ENCODE measurements around the gene ZNF552.
"Not testable (repeated sequence)": the region's sequence is repeated elsewhere in the genome, so short reads cannot be mapped to it uniquely, and the experiment has no call there.

Gene ZNF552

DNA sequence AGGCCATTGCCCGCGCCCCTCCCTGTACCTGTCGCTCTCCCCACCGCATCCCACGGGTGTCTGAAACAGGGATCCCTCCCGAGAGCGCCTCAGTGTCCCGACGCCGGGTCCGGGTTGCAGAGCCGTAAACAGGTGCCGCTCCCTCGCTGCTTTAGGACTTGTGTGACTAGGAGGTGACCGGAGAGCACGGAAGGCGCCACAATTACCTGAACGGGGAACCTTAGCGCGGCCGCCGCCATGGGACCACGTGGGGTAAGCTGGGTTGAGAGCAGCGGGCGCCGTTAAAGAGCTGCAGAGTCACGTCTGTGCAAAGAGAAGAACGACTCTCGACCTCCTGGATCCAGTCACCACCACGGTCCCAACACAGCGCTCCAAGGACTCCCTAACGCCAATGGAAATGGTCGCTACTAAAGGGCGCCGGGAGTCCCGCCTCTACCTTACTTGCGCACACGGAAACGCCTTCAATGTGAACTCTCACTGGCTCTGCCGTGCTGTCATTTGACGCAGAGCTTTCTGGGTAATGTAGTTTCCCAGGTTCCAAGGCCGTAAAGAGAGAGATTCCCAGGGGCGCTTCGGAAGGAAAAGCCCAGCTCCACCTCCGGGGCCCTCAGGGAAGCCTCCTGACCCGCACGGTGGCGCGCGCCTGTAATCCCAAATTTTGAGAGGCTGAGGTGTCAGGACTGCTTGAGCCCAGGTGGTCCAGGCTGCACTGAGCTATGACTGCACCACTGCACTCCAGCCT is at the start of gene ZNF552:
TSS of gene ZNF552 (minus strand) at position 409 of the 742 bp plus-strand sequence. CDS start at position 239, 170 bp downstream.
- DNase-seq (ENCODE audit: low read depth in 3 of 3), result peak; percentile 60 to 70 (median 67)

DNA sequence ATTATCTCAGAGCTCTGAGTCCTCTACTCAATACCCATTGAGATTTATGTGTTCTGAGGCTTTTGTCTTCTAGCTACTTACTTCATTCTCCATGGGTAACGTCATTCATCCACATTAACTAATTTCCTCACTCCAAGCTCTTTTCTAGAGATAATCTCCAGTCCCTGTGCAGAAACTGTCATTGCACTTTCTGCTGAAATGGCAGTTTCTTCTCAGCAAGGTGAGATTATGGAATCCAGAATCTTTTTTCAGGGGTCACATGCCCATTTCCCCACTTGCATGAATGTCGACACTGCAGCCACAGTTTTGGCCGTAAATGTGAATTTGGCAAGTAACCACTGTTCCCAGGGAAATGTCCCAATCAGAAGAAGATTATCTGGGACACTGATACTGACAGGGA is 47.6 kb upstream of the ZNF552 start:
- not testable (repeated sequence) for DNase-seq (ENCODE audit: low read depth in 3 of 3)

DNA sequence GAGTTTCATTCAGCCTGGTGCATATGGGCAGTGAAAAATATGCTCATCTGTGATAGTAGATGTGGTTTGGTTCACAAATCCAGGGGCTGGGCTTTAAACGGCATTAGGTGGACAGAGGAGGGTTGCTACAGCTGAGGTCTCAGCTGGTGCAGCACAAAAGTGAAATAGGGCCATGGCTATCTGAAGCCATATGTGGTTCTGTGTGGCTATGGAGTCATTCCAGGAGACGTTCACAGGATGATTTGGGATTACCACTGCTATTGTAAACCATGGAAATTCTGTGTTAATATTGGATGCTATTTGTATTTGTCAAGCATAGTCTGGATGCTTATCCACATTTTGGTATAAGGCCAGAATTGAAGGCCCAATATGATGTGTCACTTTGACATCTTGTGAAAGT is 39.4 kb upstream of the ZNF552 start:
- not testable (repeated sequence) for DNase-seq (ENCODE audit: low read depth in 3 of 3)

DNA sequence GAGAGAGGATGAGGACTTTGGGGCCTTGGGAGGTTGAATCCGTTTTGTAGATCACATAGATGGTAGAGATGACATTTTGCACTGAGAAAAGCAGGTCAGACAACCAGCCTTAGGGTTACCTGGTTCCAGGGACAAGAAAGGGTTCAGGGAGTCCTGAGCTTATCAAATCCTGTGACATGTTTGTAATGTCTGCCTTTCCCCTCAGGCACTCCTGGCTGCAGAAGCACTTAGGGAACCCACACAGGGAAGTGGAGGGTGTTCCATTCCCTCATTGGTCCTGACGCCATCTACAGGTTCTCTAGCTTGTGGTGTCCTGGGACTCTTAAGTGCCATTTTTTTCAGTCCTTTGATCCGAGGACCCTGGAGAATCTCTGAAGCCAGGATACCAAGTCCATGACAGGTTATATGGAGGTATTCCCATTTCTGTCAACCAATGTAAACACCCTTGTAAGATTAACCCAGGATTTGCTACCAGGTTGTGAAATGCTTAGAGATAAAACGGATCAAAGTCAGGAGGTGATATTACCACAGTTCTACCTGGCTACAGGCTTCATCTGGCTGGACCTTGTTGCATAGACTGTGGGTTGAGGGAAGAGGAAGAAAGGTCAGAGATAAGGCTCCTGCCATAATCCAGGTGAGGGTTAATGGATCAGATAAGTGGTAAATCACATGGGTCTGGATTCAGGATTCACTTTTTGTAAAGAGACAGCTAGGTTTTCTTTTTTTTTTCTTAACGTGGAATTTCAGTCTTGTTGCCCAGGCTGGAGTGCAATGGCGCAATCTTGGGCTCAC is 37.3 kb upstream of the ZNF552 start:
- not testable (repeated sequence) for DNase-seq (ENCODE audit: low read depth in 3 of 3)

DNA sequence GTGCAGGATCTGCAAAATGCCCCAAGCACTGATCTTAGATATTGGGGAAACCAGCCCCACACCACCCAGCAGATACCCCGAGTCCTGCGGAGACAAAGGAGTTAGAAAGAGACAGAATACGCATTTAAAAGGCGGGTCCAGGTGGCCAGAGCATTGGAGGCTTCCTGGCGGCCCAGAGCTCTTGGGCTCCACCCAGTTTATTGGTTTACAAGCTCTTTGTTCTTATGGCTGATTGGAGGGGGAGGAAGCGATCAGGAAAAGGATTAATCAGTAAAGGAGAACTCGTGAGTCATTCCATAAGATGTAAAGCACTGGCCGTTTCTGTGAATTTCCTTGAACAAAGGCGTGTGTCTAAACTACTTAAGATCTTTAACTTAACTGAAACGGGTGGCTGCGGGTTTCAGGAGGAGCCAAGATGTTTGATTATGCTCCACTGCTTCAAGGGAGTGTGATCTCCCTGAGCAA is 35.9 kb upstream of the ZNF552 start:
- DNase-seq (ENCODE audit: low read depth in 3 of 3), result peak in 1 of 3 experiments; percentile 14

DNA sequence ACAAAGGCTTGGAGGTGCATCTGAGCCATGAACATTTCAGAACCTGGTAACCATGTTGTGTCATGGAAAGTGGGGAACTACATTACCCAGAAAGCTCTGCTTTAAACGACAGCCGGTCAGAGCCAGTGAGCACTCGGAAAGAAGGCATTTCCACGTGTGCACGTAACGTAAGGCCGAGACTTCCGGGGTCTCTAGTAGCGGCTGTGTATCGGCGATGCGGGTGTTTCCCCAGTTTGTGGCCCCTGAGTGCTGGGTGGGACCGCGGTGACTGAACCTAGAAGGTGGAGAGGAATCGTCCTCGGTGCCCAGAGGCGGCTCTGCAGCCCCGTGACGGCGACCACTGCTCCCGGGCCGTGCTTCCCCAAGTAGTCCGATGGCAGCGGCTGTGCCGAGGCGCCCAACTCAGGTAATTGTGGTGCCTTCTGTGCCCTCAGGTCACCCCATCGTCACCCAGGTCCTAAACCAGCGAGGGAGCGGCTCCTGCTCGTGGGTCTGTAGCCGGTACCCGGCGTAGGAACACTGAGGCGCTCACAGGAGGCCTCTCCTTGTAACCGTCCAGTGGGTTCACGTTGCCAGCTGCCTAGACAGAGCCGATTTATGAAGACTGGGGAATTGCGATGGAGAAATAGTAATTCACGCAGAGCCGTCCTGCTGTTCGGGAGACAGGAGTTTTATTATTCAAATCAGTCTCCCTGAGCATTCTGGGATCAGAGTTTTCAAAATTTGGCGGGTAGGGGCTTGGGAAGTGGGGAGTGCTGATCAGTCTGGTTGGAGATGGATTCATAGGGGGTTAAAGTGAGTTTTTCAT is 35.2 kb upstream of the ZNF552 start, which contains the start of gene ZNF587:
TSS of gene ZNF587 (plus strand) at position 194 of the 808 bp plus-strand sequence. CDS start at position 374, 180 bp downstream.
- DNase-seq (ENCODE audit: low read depth in 3 of 3), result peak; percentile 54 to 69 (median 57)

DNA sequence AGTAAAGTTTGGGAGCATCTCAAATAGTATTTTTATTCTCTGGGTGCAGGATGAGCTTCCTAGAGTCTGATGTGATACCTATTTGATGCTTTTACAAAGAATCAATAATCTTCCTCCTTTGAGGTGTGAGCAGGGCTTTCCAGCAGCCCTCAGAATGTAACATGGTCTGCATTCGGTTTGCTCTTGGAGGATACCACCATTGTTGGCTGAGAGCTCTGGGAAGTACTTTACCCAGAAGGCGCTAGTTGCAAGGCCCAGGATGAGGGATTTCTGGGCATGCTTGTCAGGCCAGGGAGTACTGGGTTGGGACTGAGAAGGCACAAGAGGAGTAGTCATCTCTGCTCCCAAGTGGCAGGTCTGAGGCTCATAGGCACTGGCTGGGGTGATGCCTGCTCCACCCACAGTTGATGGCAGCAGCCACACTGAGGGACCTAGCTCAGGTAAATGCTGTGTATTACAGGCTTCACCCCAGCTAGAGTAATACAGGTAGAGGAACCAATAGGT is 34.5 kb upstream of the ZNF552 start:
- DNase-seq (ENCODE audit: low read depth in 3 of 3), result not testable (repeated sequence)

DNA sequence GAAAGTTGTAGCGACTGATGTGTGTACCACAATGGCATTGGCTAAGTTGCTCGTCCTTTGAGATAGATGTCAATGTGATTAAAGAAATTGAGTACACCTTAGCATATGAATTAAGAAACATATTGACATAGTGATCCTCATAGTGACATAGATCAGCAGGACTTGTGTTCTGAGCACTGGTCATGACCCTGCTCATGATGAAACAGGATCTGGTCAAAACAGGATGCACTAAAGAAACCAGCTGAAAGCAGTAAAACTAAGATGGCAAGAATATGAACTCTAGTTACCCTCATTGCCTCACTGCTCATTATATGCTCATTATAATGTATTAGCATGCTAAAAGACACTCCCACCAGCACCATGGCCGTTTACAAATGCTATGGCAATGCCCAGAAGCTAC is 32.5 kb upstream of the ZNF552 start:
- DNase-seq (ENCODE audit: low read depth in 3 of 3), result not testable (repeated sequence)

DNA sequence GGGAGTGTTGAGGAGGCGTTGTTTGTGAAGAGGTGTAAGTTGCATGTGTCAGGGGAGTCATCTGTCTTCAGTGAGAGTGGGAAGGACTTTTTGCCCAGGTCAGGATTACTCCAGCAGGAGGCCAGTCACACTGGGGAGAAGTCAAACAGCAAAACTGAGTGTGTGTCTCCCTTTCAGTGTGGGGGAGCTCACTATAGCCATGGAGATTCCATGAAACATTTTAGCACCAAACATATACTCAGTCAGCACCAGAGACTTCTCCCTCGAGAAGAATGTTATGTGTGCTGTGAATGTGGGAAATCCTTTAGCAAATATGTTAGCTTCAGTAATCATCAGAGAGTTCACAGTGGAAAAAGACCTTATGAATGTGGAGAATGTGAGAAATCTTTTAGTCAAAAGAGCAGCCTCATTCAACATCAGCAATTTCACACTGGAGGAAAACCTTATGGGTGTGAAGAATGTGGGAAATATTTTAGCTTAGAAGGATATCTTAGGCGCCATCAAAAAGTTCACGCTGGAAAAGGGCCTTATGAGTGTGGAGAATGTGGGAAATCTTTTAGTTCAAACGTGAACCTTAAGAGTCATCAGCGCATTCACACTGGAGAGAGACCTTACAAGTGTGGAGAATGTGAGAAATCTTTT is 26.5 kb upstream of the ZNF552 start:
- no peak for DNase-seq (ENCODE audit: low read depth in 3 of 3)

DNA sequence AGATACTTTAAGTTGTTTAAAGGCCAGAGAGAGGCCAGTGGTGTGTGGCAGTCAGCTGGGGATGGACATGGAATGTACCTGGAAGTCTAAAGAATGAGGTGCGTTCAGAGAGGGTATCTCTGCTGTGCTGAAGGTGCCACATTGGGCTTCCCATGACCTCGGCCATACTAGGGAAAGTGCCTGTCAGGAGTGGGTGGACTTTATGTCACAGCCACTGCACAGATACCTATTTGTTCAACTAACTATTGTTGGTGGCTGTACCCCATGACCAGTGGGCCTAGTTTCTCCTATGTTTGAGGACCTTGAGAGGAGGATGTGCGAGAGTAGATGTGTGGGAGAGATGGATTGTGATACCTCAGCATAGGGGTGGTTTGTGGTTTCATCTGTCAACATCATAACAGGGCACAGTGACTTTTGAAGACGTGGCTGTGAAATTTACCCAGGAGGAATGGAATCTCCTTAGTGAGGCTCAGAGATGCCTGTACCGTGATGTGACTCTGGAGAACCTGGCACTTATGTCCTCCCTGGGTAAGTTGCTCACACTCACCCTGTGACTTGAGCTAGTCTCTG is 24.0 kb upstream of the ZNF552 start:
- not testable (repeated sequence) for DNase-seq (ENCODE audit: low read depth in 3 of 3)

DNA sequence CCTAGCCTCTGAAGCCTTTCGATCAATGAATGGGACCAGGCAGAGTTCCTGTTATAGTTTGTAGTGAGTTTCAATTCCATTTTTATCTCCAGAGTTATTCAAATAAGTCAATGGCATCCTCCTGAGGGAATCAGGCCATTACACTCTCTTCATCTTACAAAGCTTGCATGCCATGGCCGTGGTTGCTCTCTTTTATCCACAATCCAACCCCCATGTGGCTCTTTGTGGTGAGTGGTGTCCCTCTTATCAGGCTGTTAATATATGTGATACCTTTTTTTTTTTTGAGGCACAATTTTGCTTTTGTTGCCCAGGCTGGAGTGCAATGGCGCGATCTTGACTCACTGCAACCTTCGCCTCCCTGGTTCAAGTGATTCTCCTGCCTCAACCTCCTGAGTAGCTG is 22.3 kb upstream of the ZNF552 start:
- DNase-seq (ENCODE audit: low read depth in 3 of 3), result not testable (repeated sequence)

DNA sequence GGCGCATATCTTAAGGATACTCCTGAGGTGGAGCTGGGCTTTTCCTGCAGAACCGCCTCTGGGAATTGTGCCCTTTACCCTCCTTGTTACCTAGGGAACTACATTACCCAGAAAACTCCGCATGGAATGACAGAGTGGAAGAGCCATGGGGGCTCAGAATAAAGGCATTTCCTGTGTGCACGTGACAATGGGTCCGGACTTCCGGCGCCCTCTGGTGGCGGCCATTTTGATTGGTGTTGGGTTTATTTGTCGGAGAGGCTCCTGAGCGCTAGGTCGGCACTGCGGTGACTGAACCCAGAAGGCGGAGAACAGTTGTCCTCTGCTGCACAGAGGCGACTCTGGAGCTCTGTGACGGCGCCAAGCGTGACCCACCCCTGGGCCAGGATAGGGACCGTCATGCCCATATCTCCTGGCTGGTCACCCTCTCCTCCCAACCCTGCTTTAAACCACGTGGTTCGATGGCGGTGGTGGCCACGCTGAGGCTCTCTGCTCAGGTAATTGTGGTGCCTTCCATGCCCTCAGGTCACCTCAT is 15.4 kb upstream of the ZNF552 start, which contains the start of gene ZNF587B:
TSS of gene ZNF587B (plus strand) at position 229 of the 532 bp plus-strand sequence. CDS start at position 459, 230 bp downstream.
- DNase-seq (ENCODE audit: low read depth in 3 of 3), result peak in 1 of 3 experiments; percentile 28

DNA sequence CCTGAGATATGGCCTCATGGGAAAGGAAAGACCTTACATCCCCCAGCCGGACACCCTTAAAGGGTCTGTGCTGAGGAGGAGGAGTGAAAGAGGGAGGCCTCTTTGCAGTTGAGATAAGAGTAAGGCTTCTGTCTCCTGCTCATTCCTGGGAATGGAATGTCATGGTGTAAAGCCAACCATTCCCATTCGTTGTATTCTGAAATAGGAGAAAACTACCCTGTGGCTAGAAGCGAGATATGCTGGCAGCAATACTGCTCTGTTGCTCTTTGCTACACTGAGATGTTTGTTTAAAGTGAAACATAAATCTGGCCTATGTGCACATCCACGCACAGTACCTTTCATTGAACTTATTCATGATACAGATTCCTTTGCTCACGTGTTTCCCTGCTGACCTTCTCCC is 14.6 kb upstream of the ZNF552 start:
- DNase-seq (ENCODE audit: low read depth in 3 of 3), result no peak

DNA sequence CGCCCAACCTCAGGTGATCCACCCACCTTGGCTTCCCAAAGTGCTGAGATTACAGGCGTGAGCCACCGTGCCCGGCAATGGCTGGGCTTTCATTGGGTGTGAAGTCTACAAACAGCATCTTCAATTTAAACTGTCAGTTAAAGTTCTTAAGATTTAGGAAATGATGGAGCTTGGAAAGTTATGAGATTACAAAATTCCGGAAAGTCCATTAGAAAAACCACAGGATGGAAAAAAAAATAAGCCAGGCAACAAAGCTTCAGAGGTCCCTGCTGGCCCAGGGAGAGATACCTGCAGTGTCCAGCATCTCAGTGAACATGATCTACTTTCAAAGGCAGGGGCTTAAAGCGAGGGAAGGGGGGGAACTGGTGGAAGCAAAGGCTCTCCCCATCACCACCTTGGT is 10.8 kb upstream of the ZNF552 start:
- DNase-seq (ENCODE audit: low read depth in 3 of 3), result no peak

DNA sequence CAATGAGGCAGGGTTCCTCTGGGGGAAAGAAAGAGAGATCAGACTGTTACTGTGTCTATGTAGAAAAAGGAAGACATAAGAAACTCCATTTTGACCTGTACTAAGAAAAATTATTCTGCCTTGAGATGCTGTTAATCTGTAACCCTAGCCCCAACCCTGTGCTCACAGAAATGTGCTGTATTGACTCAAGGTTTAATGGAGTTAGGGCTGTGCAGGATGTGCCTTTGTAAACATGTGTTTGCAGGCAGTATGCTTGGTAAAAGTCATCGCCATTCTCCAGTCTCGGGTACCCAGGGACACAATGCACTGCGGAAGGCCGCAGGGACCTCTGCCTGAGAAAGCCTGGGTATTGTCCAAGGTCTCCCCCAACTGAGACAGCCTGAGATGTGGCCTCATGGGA is 8.9 kb upstream of the ZNF552 start:
- DNase-seq (ENCODE audit: low read depth in 3 of 3), result not testable (repeated sequence)

DNA sequence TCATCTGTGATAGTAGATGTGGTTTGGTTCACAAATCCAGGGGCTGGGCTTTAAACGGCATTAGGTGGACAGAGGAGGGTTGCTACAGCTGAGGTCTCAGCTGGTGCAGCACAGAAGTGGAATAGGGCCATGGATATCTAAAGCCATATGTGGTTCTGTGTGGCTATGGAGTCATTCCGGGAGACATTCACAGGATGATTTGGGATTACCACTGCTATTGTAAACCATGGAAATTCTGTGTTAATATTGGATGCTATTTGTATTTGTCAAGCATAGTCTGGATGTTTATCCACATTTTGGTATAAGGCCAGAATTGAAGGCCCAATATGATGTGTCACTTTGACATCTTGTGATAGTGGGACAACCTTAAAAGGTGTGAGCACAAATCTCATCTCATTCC is 8.4 kb upstream of the ZNF552 start:
- not testable (repeated sequence) for DNase-seq (ENCODE audit: low read depth in 3 of 3)

DNA sequence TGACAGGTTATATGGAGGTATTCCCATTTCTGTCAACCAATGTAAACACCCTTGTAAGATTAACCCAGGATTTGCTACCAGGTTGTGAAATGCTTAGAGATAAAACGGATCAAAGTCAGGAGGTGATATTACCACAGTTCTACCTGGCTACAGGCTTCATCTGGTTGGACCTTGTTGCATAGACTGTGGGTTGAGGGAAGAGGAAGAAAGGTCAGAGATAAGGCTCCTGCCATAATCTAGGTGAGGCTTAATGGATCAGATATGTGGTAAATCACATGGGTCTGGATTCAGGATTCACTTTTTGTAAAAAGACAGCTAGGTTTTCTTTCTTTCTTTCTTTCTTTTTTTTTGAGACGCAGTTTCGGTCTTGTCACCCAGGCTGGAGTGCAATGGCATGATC is 6.8 kb upstream of the ZNF552 start:
- DNase-seq (ENCODE audit: low read depth in 3 of 3), result not testable (repeated sequence)

DNA sequence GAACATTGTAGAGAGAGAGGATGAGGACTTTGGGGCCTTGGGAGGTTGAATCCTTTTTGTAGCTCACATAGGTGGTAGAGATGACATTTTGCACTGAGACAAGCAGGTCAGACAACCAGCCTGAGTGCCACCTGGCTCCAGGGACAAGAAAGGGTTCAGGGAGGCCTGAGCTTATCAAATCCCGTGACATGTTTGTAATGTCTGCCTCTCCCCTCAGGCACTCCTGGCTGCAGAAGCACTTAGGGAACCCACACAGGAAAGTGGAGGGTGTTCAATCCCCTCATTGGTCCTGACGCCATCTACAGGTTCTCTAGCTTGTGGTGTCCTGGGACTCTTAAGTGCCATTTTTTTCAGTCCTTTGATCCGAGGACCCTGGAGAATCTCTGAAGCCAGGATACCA is 6.4 kb upstream of the ZNF552 start:
- not testable (repeated sequence) for DNase-seq (ENCODE audit: low read depth in 3 of 3)

DNA sequence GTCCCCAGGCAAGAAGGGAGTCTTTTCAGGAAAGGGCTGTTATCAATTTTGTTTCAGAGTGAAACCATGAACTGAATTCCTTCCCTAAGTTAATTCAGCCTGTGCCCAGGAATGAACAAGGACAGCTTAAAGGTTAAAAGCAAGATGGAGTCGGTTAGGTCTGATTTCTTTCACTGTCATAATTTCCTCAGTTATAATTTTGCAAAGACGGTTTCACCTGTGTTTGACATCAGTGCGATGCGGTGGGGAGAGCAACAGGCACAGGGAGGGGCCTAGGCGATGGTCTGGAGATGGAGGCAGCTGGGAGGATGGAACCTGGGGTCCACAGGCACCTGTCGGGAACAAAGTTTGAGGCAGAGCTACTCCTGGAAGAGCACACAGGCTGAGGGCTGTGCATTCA is 5.9 kb upstream of the ZNF552 start:
- DNase-seq (ENCODE audit: low read depth in 3 of 3), result no peak

DNA sequence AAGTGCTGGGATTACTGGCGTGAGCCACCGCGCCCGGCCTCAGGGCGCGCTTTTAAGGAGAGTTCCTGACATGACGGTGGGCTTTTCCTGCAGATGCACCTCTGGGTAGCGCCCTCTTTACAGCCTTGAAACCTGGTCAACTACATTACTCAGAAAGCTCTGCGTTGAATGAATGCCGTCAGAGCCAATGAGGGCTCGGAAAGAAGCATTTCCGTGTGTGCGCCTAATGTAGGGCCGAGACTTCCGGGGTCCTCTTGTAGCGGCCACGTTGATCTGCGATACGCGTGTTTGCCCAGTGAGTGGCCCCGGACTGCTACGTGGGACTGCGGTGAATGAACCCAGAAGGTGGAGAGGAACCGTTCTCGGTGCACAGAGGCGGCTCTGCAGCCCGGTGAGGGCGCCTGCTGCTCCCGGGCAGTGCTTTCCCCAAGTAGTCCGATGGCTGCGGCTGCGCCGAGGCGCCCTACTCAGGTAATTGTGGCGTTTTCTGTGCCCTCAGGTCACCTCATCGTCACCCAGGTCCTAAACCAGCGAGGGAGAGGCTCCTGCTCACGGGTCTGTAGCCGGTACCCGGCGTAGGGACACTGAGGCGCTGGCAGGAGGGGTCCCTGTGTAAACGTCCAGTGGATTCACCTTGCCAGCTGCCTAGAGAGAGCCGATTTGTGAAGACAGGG is 4.9 kb upstream of the ZNF552 start:
- DNase-seq (ENCODE audit: low read depth in 3 of 3), result peak; percentile 58 to 77 (median 75)
